ENCODE measurements around the gene QPCT.

Gene QPCT

GRCh38 chr2:37415128-37415820 lies 70.8 kb downstream of the QPCT start:
- no peak for DNase-seq
- in situ Hi-C loops (cut with MboI; ENCODE audit: low pct_unique_long_range_greater_than_20kb, low sequenced_read_pairs) = loop anchor here (25.0 kb wide), 1 partner anchor 422 kb away; no protein-coding TSS in a partner anchor

GRCh38 chr2:37417321-37417720 lies 72.9 kb downstream of the QPCT start:
- in situ Hi-C loops (cut with MboI; ENCODE audit: low pct_unique_long_range_greater_than_20kb, low sequenced_read_pairs) = loop anchor here (25.0 kb wide), 1 partner anchor 420 kb away; no protein-coding TSS in a partner anchor
- DNase-seq = no peak

- no peak for DNase-seq
- in situ Hi-C loops (cut with MboI; ENCODE audit: low pct_unique_long_range_greater_than_20kb, low sequenced_read_pairs) = loop anchor here (25.0 kb wide), 1 partner anchor 418 kb away; no protein-coding TSS in a partner anchor
These were observed 74.5 kb downstream of the QPCT start for GRCh38 chr2:37418956-37419355.

- no peak for DNase-seq
- in situ Hi-C loops (cut with MboI; ENCODE audit: low pct_unique_long_range_greater_than_20kb, low sequenced_read_pairs) = loop anchor here (25.0 kb wide), 1 partner anchor 416 kb away; no protein-coding TSS in a partner anchor
These were observed 77.3 kb downstream of the QPCT start for GRCh38 chr2:37421686-37422085.

- in situ Hi-C loops (cut with MboI; ENCODE audit: low pct_unique_long_range_greater_than_20kb, low sequenced_read_pairs) = loop anchor here (25.0 kb wide), 1 partner anchor 414 kb away; no protein-coding TSS in a partner anchor
- DNase-seq = no peak
These were observed 78.4 kb downstream of the QPCT start for GRCh38 chr2:37422816-37423215.
